Tibial nerve (tissue), 4 donors: ENCODE data around the gene ELF2.
"Not testable (repeated sequence)": the region's sequence is repeated elsewhere in the genome, so short reads cannot be mapped to it uniquely, and the experiment has no call there.

ENCODE experiments used
- EP300 ChIP-seq, 2 donors: sonication (generic); formaldehyde crosslinking; IDR thresholded peaks; one replicate each; pipeline ENCODE4 v1.6.1; 2017; ENCODE audit warnings: antibody characterized with exemption in 2 of 2, mild to moderate bottlenecking in 1 of 2
- TF ChIP-seq, protein P1 (sequence below), 5 experiments: fragments of 200-600 bp in 3 of 5; fragments of 450-650 bp in 2 of 5; sonication (generic) in 3 of 5; IDR thresholded peaks; one replicate each; pipeline ENCODE4 v1.5.1; 2016 to 2019; ENCODE audit warnings: antibody characterized with exemption in 5 of 5, mild to moderate bottlenecking in 3 of 5, moderate library complexity in 2 of 5

- TF ChIP-seq EP300 (IDR thresholded peaks at IDR 0.05) = not testable (repeated sequence)
- TF ChIP-seq, protein P1, sequence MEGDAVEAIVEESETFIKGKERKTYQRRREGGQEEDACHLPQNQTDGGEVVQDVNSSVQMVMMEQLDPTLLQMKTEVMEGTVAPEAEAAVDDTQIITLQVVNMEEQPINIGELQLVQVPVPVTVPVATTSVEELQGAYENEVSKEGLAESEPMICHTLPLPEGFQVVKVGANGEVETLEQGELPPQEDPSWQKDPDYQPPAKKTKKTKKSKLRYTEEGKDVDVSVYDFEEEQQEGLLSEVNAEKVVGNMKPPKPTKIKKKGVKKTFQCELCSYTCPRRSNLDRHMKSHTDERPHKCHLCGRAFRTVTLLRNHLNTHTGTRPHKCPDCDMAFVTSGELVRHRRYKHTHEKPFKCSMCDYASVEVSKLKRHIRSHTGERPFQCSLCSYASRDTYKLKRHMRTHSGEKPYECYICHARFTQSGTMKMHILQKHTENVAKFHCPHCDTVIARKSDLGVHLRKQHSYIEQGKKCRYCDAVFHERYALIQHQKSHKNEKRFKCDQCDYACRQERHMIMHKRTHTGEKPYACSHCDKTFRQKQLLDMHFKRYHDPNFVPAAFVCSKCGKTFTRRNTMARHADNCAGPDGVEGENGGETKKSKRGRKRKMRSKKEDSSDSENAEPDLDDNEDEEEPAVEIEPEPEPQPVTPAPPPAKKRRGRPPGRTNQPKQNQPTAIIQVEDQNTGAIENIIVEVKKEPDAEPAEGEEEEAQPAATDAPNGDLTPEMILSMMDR (IDR thresholded peaks at IDR 0.05) = not testable (repeated sequence)
Observed at GRCh38 chr4:139197214-139197613, 20.2 kb upstream of the ELF2 start.
